ENCODE measurements around the gene SLC27A1.
A peak's percentile ranks its signal among the peaks of the same experiment; 100 is the strongest.
"Not testable (repeated sequence)": the region's sequence is repeated elsewhere in the genome, so short reads cannot be mapped to it uniquely, and the experiment has no call there.

SLC27A1 gene

GRCh38 chr19:17512574-17512939 lies 42.2 kb downstream of the SLC27A1 start:
- DNase-seq = no peak

GRCh38 chr19:17515408-17516149 lies 45.3 kb downstream of the SLC27A1 start:
- DNase-seq = no peak

- DNase-seq = no peak
Measured at GRCh38 chr19:17517898-17518297, 47.6 kb downstream of the SLC27A1 start.

- not testable (repeated sequence) for DNase-seq
Measured at GRCh38 chr19:17518654-17519053, 48.3 kb downstream of the SLC27A1 start.

- no peak for DNase-seq
Measured at GRCh38 chr19:17519967-17520366, 49.6 kb downstream of the SLC27A1 start.

GRCh38 chr19:17520865-17521264 lies 50.5 kb downstream of the SLC27A1 start:
- no peak for DNase-seq

- DNase-seq = peak; percentile 40
Measured at GRCh38 chr19:17522988-17523872, 52.9 kb downstream of the SLC27A1 start.

- DNase-seq = no peak
Measured at GRCh38 chr19:17524651-17525050, 54.3 kb downstream of the SLC27A1 start.

GRCh38 chr19:17525141-17525540 lies 54.8 kb downstream of the SLC27A1 start:
- DNase-seq = no peak

- no peak for DNase-seq
Measured at GRCh38 chr19:17526922-17527321, 56.6 kb downstream of the SLC27A1 start.

- DNase-seq = no peak
Measured at GRCh38 chr19:17527326-17527725, 57.0 kb downstream of the SLC27A1 start.

GRCh38 chr19:17528610-17529009 lies 58.3 kb downstream of the SLC27A1 start:
- DNase-seq = no peak

GRCh38 chr19:17529239-17530158 lies 59.2 kb downstream of the SLC27A1 start:
- DNase-seq = no peak

- no peak for DNase-seq
Measured at GRCh38 chr19:17530586-17530985, 60.3 kb downstream of the SLC27A1 start.

GRCh38 chr19:17532116-17532515 lies 61.8 kb downstream of the SLC27A1 start:
- DNase-seq = no peak

- no peak for DNase-seq
Measured at GRCh38 chr19:17532557-17532956, 62.2 kb downstream of the SLC27A1 start.

GRCh38 chr19:17534767-17535166 lies 64.4 kb downstream of the SLC27A1 start:
- DNase-seq = no peak

- DNase-seq = no peak
Measured at GRCh38 chr19:17536955-17537354, 66.6 kb downstream of the SLC27A1 start.

- DNase-seq = no peak
Measured at GRCh38 chr19:17538684-17539237, 68.4 kb downstream of the SLC27A1 start.

GRCh38 chr19:17539238-17540117 lies 69.2 kb downstream of the SLC27A1 start:
- DNase-seq = peak; percentile 93

GRCh38 chr19:17540174-17540573 lies 69.8 kb downstream of the SLC27A1 start:
- no peak for DNase-seq
